ENCODE results near the gene UBA3. TPM values are rescaled to one million over a fixed set of nuclear protein-coding genes. Genes with fewer than 3 reads are reported as not detected.
A peak's percentile ranks its signal among the peaks of the same experiment; 100 is the strongest.

UBA3 gene
- total and polyA plus RNA-seq, 2 donors from 2014 or later, result 35.3 to 63.1 TPM

DNA sequence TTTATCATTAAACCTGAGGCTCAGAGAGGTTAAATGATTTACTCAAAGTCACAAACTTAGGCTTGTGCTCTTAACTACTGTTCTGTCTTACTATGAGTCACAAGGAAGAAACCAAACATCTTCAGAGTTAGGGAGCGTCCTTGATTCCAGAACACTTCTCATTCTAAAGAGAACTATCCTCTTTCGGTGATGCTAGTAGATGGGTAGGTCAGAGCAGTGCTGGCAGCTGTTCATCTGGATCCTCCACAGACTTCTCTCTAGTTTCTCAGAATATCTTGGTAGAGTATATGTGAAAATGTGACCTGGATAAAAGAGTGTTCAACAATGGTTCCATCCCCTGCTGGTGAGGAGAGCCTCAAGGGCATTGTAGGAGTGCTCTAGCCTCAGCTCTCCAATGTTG, 7.9 kb upstream of the UBA3 start:
- Histone ChIP-seq H3K27ac (ENCODE audit: low read depth in 2 of 2, low read length in 2 of 2) (peak overlapping the region; percentile 2 to 49), H3K27me3 (ENCODE audit: control insufficient read depth, insufficient read depth, low read length) (no peaks in the 10 kb centered on the region), H3K4me1 (ENCODE audit: control insufficient read depth in 2 of 3, insufficient read depth in 2 of 3, low read depth in 1 of 3, low read length in 3 of 3) (peaks cover 0 to 29% (median 17%) of the 10 kb centered on the region in 3 donors), H3K4me3 (ENCODE audit: low read length in 3 of 3) (no peak overlapping the region), H3K36me3 (ENCODE audit: control insufficient read depth in 2 of 3, insufficient read depth in 3 of 3, low read length in 3 of 3) (no peaks in the 10 kb centered on the region), H3K9ac (ENCODE audit: low read length in 3 of 3) (no peak overlapping the region), H3K9me3 (ENCODE audit: control insufficient read depth in 2 of 3, insufficient read depth in 1 of 3, low read length in 3 of 3) (no peaks in the 10 kb centered on the region)
- no peak for FAIRE-seq
- no peak for TF ChIP-seq CTCF (IDR thresholded peaks at IDR 0.05; ENCODE audit: borderline replicate concordance, extremely low read depth, insufficient read depth)
- no peak for DNase-seq
- intact Hi-C loops (cut with DNase I), result no loop called here

GRCh38 chr3:69087030-69087791, 7.0 kb upstream of the UBA3 start:
- intact Hi-C loops (cut with DNase I), result no loop called here
- FAIRE-seq, result no peak
- H3K4me1 ChIP-seq (ENCODE audit: control insufficient read depth in 2 of 3, insufficient read depth in 2 of 3, low read depth in 1 of 3, low read length in 3 of 3), result peaks cover 0 to 28% (median 15%) of the 10 kb centered on the region in 3 donors

GRCh38 chr3:69085833-69086722, 5.9 kb upstream of the UBA3 start:
- DNase-seq (peak; percentile 22 to 93 (median 60)), FAIRE-seq (no peak)
- Histone ChIP-seq H3K27ac (ENCODE audit: low read depth in 2 of 2, low read length in 2 of 2) (peak overlapping the region; percentile 89 to 96), H3K9ac (ENCODE audit: low read length in 3 of 3) (peak overlapping the region; percentile 76 to 97 (median 80)), H3K36me3 (ENCODE audit: control insufficient read depth in 2 of 3, insufficient read depth in 3 of 3, low read length in 3 of 3) (no peaks in the 10 kb centered on the region), H3K4me3 (ENCODE audit: low read length in 3 of 3) (peak overlapping the region; percentile 84 to 95 (median 88)), H3K9me3 (ENCODE audit: control insufficient read depth in 2 of 3, insufficient read depth in 1 of 3, low read length in 3 of 3) (no peaks in the 10 kb centered on the region), H3K4me1 (ENCODE audit: control insufficient read depth in 2 of 3, insufficient read depth in 2 of 3, low read depth in 1 of 3, low read length in 3 of 3) (peaks cover 0 to 29% (median 9%) of the 10 kb centered on the region in 3 donors), H3K27me3 (ENCODE audit: control insufficient read depth, insufficient read depth, low read length) (no peaks in the 10 kb centered on the region)
- TF ChIP-seq CTCF (IDR thresholded peaks at IDR 0.05; ENCODE audit: borderline replicate concordance, extremely low read depth, insufficient read depth), result no peak
- intact Hi-C loops (cut with DNase I), result no loop called here

More at GRCh38 chr3:69087030-69087791, 7.0 kb upstream of the UBA3 start:
- TF ChIP-seq CTCF (IDR thresholded peaks at IDR 0.05; ENCODE audit: borderline replicate concordance, extremely low read depth, insufficient read depth), result no peak
- peak overlapping the region; percentile 43 to 52 for H3K27ac ChIP-seq (ENCODE audit: low read depth in 2 of 2, low read length in 2 of 2)
- DNase-seq, result no peak
- H3K27me3 ChIP-seq (ENCODE audit: control insufficient read depth, insufficient read depth, low read length), result no peaks in the 10 kb centered on the region
- no peaks in the 10 kb centered on the region for H3K36me3 ChIP-seq (ENCODE audit: control insufficient read depth in 2 of 3, insufficient read depth in 3 of 3, low read length in 3 of 3)
- no peaks in the 10 kb centered on the region for H3K9me3 ChIP-seq (ENCODE audit: control insufficient read depth in 2 of 3, insufficient read depth in 1 of 3, low read length in 3 of 3)
- no peak overlapping the region for H3K4me3 ChIP-seq (ENCODE audit: low read length in 3 of 3)
- no peak overlapping the region for H3K9ac ChIP-seq (ENCODE audit: low read length in 3 of 3)
